Loucy (cell line): ENCODE results near the gene CAGE1.

ENCODE experiments used
- H2AFZ ChIP-seq: fragments of 200-600 bp; sonication (generic); 2 replicates; pipeline ENCODE4 v1.6.0; 2016; ENCODE audit warnings: antibody characterized with exemption, mild to moderate bottlenecking, low read length, moderate library complexity
- H3F3A ChIP-seq: fragments of 200-600 bp; 2 replicates; pipeline ENCODE4 v1.6.0; 2016; ENCODE audit warnings: antibody characterized with exemption, low read depth, mild to moderate bottlenecking
- H3K27me3 ChIP-seq: fragments of 200-600 bp; sonication (generic); 2 replicates; pipeline ENCODE4 v1.6.1; 2014; ENCODE audit warnings: low read length, mild to moderate bottlenecking; ENCODE audit not compliant: insufficient read depth, poor library complexity, severe bottlenecking
- H3K36me3 ChIP-seq: fragments of 200-600 bp; sonication (generic); 2 replicates; pipeline ENCODE4 v1.6.1; 2016; ENCODE audit warnings: low read length; ENCODE audit not compliant: insufficient read depth
- H3K4me1 ChIP-seq: fragments of 200-600 bp; sonication (generic); 2 replicates; pipeline ENCODE4 v1.5.1; 2014; ENCODE audit warnings: low read length, mild to moderate bottlenecking; ENCODE audit not compliant: insufficient read depth, poor library complexity, severe bottlenecking
- H3K4me2 ChIP-seq: fragments of 200-600 bp; sonication (generic); 2 replicates; pipeline ENCODE4 v1.6.0; 2014; ENCODE audit warnings: antibody characterized with exemption, low read length, low read depth, mild to moderate bottlenecking; ENCODE audit not compliant: poor library complexity, severe bottlenecking
- H3K4me3 ChIP-seq: fragments of 200-600 bp; sonication (generic); 2 replicates; pipeline ENCODE4 v1.5.1; 2014; ENCODE audit warnings: low read length, mild to moderate bottlenecking, mixed read lengths; ENCODE audit not compliant: poor library complexity, severe bottlenecking
- H3K79me2 ChIP-seq: fragments of 200-600 bp; sonication (generic); 2 replicates; pipeline ENCODE4 v1.6.1; 2014; ENCODE audit warnings: low read length; ENCODE audit not compliant: insufficient read depth
- H3K9ac ChIP-seq: fragments of 200-600 bp; sonication (generic); 2 replicates; pipeline ENCODE4 v1.6.0; 2014; ENCODE audit warnings: mild to moderate bottlenecking, low read depth, low read length, moderate library complexity; ENCODE audit not compliant: poor library complexity, severe bottlenecking
- H3K9me2 ChIP-seq: fragments of 200-600 bp; sonication (generic); replicated peaks from 2 replicates; pipeline ENCODE4 v1.6.1; 2016; ENCODE audit warnings: low read depth, low read length, mixed read lengths
- H3K9me3 ChIP-seq: fragments of 200-600 bp; sonication (generic); 2 replicates; pipeline ENCODE4 v1.6.1; 2014; ENCODE audit warnings: mild to moderate bottlenecking, antibody characterized with exemption, low read length, low read depth; ENCODE audit not compliant: insufficient read depth
- H4K20me1 ChIP-seq: fragments of 200-600 bp; sonication (generic); 2 replicates; pipeline ENCODE4 v1.6.0; 2014; ENCODE audit warnings: antibody characterized with exemption, low read length, mild to moderate bottlenecking; ENCODE audit not compliant: insufficient read depth, poor library complexity, severe bottlenecking
- EZH2phosphoT487 ChIP-seq: fragments of 200-600 bp; IDR thresholded peaks from 2 replicates; pipeline ENCODE4 v1.6.1; 2018; ENCODE audit warnings: antibody characterized with exemption, mild to moderate bottlenecking, moderate library complexity, borderline replicate concordance
- TF ChIP-seq, protein P1 (sequence below): fragments of 200-600 bp; sonication (generic); conservative IDR thresholded peaks from 2 replicates; pipeline ENCODE4 v1.5.1; 2014; ENCODE audit warnings: mild to moderate bottlenecking, antibody characterized with exemption, low read length

CAGE1 gene

DNA sequence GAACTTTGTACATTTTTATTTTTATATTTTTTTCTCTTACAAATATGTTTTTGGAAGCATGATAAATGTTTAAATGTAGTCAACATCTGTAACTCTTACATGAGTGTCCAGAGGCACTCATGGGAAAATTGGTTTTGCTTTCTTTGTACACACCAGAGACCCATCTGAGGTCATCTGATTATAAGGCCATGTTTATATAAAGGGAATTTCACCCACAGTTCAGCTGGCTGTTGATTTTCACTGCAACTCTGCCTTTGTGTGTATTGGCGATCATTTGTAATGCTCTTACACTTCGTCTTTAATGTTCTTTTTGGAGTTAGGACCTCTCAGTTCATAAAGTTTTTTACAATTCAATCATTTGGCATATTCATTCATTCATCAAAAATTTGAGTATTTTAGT is 28.1 kb upstream of the CAGE1 start:
- TF ChIP-seq, protein P1, sequence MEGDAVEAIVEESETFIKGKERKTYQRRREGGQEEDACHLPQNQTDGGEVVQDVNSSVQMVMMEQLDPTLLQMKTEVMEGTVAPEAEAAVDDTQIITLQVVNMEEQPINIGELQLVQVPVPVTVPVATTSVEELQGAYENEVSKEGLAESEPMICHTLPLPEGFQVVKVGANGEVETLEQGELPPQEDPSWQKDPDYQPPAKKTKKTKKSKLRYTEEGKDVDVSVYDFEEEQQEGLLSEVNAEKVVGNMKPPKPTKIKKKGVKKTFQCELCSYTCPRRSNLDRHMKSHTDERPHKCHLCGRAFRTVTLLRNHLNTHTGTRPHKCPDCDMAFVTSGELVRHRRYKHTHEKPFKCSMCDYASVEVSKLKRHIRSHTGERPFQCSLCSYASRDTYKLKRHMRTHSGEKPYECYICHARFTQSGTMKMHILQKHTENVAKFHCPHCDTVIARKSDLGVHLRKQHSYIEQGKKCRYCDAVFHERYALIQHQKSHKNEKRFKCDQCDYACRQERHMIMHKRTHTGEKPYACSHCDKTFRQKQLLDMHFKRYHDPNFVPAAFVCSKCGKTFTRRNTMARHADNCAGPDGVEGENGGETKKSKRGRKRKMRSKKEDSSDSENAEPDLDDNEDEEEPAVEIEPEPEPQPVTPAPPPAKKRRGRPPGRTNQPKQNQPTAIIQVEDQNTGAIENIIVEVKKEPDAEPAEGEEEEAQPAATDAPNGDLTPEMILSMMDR, result no peak
- no peak for TF ChIP-seq EZH2phosphoT487
- no peak overlapping the region for H3K4me2 ChIP-seq

DNA sequence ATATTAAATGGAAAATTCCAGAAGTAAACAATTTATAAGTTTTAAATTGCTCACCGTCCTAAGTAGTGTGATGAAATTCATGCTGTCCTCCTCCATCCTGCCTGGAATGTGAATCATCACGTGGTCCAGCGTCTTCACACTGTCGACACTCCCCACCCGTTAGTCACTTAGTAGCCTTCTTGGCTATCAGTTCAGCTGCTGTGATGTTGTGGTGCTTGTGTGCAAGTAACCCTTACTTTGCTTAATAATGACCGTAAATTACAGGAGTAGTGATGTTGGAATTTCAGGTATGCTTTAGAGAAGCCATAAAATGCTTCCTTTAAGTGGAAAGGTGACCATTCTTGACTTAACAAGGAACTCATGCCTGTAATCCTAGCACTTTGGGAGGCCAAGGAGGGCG is 25.3 kb upstream of the CAGE1 start:
- Histone ChIP-seq H4K20me1 (no peaks in the 10 kb centered on the region), H2AFZ (no peak overlapping the region), H3K36me3 (peaks cover 78% of the 10 kb centered on the region; the same call in 1 of the 2 replicates), H3K9me3 (no peaks in the 10 kb centered on the region), H3K4me2 (no peak overlapping the region), H3F3A (no peaks in the 10 kb centered on the region), H3K79me2 (no peaks in the 10 kb centered on the region), H3K9me2 (no peaks in the 10 kb centered on the region), H3K4me1 (no peaks in the 10 kb centered on the region), H3K4me3 (no peak overlapping the region), H3K9ac (no peak overlapping the region), H3K27me3 (no peaks in the 10 kb centered on the region)
- TF ChIP-seq, protein P1, result no peak
- no peak for TF ChIP-seq EZH2phosphoT487

More for the DNA sequence above, 28.1 kb upstream of the CAGE1 start:
- no peak overlapping the region for H3K9ac ChIP-seq
- H3K79me2 ChIP-seq, result no peaks in the 10 kb centered on the region
- no peaks in the 10 kb centered on the region for H3K27me3 ChIP-seq
- no peaks in the 10 kb centered on the region for H3K9me3 ChIP-seq
- no peak overlapping the region for H3K4me3 ChIP-seq
- no peaks in the 10 kb centered on the region for H3K9me2 ChIP-seq
- no peaks in the 10 kb centered on the region for H4K20me1 ChIP-seq
- no peaks in the 10 kb centered on the region for H3F3A ChIP-seq
- H3K4me1 ChIP-seq, result no peaks in the 10 kb centered on the region
- peaks cover 53% of the 10 kb centered on the region; the same call in 1 of the 2 replicates for H3K36me3 ChIP-seq
- no peak overlapping the region for H2AFZ ChIP-seq

GRCh38 chr6:7413151-7413823 is 23.7 kb upstream of the CAGE1 start:
- no peak overlapping the region for H2AFZ ChIP-seq
- no peaks in the 10 kb centered on the region for H3K79me2 ChIP-seq
- no peaks in the 10 kb centered on the region for H3K9me3 ChIP-seq
- no peak overlapping the region for H3K9ac ChIP-seq
- no peaks in the 10 kb centered on the region for H3K9me2 ChIP-seq
- no peaks in the 10 kb centered on the region for H3K27me3 ChIP-seq
- H3K36me3 ChIP-seq, result peaks cover 78% of the 10 kb centered on the region; the same call in 1 of the 2 replicates
- no peaks in the 10 kb centered on the region for H3F3A ChIP-seq
- H3K4me2 ChIP-seq, result no peak overlapping the region
- H4K20me1 ChIP-seq, result no peaks in the 10 kb centered on the region
- no peak overlapping the region for H3K4me3 ChIP-seq
- H3K4me1 ChIP-seq, result no peaks in the 10 kb centered on the region
- TF ChIP-seq, protein P1, result no peak
- TF ChIP-seq EZH2phosphoT487, result no peak
